Measurements from ENCODE around the gene SPDYC. TPM values are rescaled to one million over a fixed set of nuclear protein-coding genes. Genes with fewer than 3 reads are reported as not detected.

SPDYC gene
- total and polyA plus RNA-seq, 9 of the 15 experiments (the other 6 are each of a cell fraction or from before 2014, with no cell fraction given) = 4.4 to 18.8 (median 9.2) TPM

DNA sequence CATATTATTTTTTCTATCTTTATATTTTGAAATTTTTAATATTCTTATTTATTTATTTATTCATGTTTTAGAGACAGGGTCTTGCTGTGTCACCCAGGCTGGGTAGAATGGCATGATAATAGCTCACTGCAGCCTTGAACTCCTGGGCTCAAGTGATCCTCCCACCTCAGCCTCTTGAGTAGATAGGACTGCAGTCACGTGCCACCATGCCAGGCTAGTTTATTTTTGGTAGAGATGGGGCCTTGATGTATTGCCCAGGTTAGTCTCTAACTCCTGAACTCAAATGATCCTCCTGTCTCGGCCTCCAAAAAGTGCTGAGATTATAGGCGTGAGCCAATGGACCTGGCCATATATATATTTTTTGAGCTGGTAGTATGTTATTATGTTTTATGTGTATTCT, 2.4 kb upstream of the SPDYC start:
- Histone ChIP-seq H3K9ac (ENCODE audit: insufficient read depth in 1 of 2, low read depth in 2 of 2, low read length in 2 of 2) (no peak overlapping the region), H3K27ac (ENCODE audit: extremely low read depth, low read depth, low read length) (no peak overlapping the region), H3K9me1 (ENCODE audit: control insufficient read depth, insufficient read depth, low read length) (no peaks in the 10 kb centered on the region), H2AFZ (ENCODE audit: low read depth, low read length) (no peak overlapping the region), H3K27me3 (ENCODE audit: control insufficient read depth in 2 of 2, insufficient read depth in 2 of 2, low read length in 2 of 2) (no peaks in the 10 kb centered on the region; a peak in 1 of 5 replicates), H3K79me2 (ENCODE audit: control insufficient read depth, insufficient read depth, low read length) (peaks cover 6% of the 10 kb centered on the region; the same call in 1 of the 3 replicates), H3K36me3 (ENCODE audit: control insufficient read depth, insufficient read depth, low read length) (no peaks in the 10 kb centered on the region), H3K4me2 (ENCODE audit: insufficient read depth, low read length) (no peak overlapping the region), H3K9me3 (replicated peaks; ENCODE audit: control insufficient read depth, insufficient read depth, low read depth, low read length) (no peaks in the 10 kb centered on the region), H3K4me1 (replicated peaks in 1 of 2; ENCODE audit: control insufficient read depth in 2 of 2, insufficient read depth in 2 of 2, low read length in 2 of 2) (peaks cover 31 to 45% of the 10 kb centered on the region in 2 experiments), H4K20me1 (replicated peaks; ENCODE audit: control insufficient read depth, insufficient read depth, low read length) (no peaks in the 10 kb centered on the region), H3K4me3 (no peak overlapping the region)
- in situ Hi-C loops (cut with MboI) (no loop called here), intact Hi-C loops (cut with micrococcal nuclease) (loop anchor here (2.0 kb wide), 1 partner anchor 33 kb away; the partner anchor contains the start of gene SYVN1)
- ChIA-PET POLR2A (interaction anchor here (0.6 to 4.2 kb wide), 4 partner anchors 14 to 670 kb away, joined by 3 to 52 read pairs (median 4); partner anchors contain the start of genes CAPN1 and SYVN1), CTCF (ENCODE audit: low intra/inter-chr PET ratio) (no interaction called here)
- ATAC-seq (no peak), FAIRE-seq (no peak), DNase-seq (ENCODE audit: extremely low read depth in 1 of 4, low spot score in 3 of 4) (no peak)
- TF ChIP-seq NBN (IDR thresholded peaks at IDR 0.05; ENCODE audit: low read depth) (no peak), BHLHE40 (IDR thresholded peaks at IDR 0.05; ENCODE audit: low read length) (peak; percentile 35; the same call in 1 of the 2 replicates)
- BruUV-seq (replicated peaks) = no TSS peak
- WGBS (ENCODE audit: insufficient coverage, low coverage, missing lambda C conversion rate) = 82% methylated on average over 3 of the region's 3 CpGs

DNA sequence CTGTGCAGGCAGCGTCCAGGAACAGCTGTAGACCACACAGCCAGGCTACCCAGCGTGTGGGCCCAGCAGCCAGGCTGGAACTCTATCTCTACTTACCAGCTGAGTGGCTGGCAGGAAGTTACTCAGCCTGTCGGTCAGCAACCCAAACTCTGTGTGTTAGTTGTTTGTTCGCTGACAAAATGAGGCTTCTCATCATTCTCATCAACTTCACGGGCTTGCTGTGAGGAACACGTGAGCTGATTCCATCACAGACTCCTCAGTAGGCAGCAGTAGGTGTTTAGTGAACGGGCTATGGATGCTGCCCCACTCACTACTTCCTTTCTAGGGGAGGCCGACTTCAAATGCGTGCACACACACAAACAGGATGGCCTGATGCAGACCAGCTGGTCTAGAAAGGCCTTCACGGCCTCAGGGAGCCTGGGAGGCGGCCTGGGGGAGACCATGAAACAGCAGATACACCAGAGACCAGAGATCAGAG, 830 bp upstream of the SPDYC start:
- Histone ChIP-seq H3K4me2 (ENCODE audit: insufficient read depth, low read length) (peak overlapping the region; percentile 79), H3K27ac (ENCODE audit: extremely low read depth, low read depth, low read length) (peak overlapping the region; percentile 87), H3K79me2 (ENCODE audit: control insufficient read depth, insufficient read depth, low read length) (peaks cover 6% of the 10 kb centered on the region; the same call in 1 of the 3 replicates), H3K9ac (ENCODE audit: insufficient read depth in 1 of 2, low read depth in 2 of 2, low read length in 2 of 2) (peak overlapping the region; percentile 69 to 88), H2AFZ (ENCODE audit: low read depth, low read length) (peak overlapping the region; percentile 93), H3K9me1 (ENCODE audit: control insufficient read depth, insufficient read depth, low read length) (no peaks in the 10 kb centered on the region), H3K4me3 (peak overlapping the region; percentile 37; the same call in 1 of the 2 replicates), H3K4me1 (replicated peaks in 1 of 2; ENCODE audit: control insufficient read depth in 2 of 2, insufficient read depth in 2 of 2, low read length in 2 of 2) (peaks cover 36 to 49% of the 10 kb centered on the region in 2 experiments), H3K27me3 (ENCODE audit: control insufficient read depth in 2 of 2, insufficient read depth in 2 of 2, low read length in 2 of 2) (no peaks in the 10 kb centered on the region; a peak in 1 of 5 replicates), H3K9me3 (replicated peaks; ENCODE audit: control insufficient read depth, insufficient read depth, low read depth, low read length) (no peaks in the 10 kb centered on the region), H4K20me1 (replicated peaks; ENCODE audit: control insufficient read depth, insufficient read depth, low read length) (no peaks in the 10 kb centered on the region), H3K36me3 (ENCODE audit: control insufficient read depth, insufficient read depth, low read length) (no peaks in the 10 kb centered on the region)
- 8% methylated on average over 11 of the region's 11 CpGs for WGBS (ENCODE audit: insufficient coverage, low coverage, missing lambda C conversion rate)
- ATAC-seq (peak; percentile 60), FAIRE-seq (peak; percentile 96), DNase-seq (ENCODE audit: extremely low read depth in 1 of 4, low spot score in 3 of 4) (peak; percentile 36 to 85 (median 60))
- in situ Hi-C loops (cut with MboI) = no loop called here
- no TSS peak for BruUV-seq (replicated peaks)
- POLR2A ChIA-PET = interaction anchor here (0.6 to 5.9 kb wide), 25 partner anchors 7 to 339 kb away, joined by 3 to 90 read pairs (median 5); partner anchors contain the start of genes CAPN1, FAU, MRPL49 and SYVN1
- CTCF ChIA-PET (ENCODE audit: low intra/inter-chr PET ratio) = no interaction called here
- intact Hi-C loops (cut with micrococcal nuclease) = loop anchor here (2.0 kb wide), 1 partner anchor 34 kb away; the partner anchor contains the start of gene SYVN1
- TF ChIP-seq CBFA2T3 (IDR thresholded peaks at IDR 0.05) (peak; percentile 94), RBM25 (IDR thresholded peaks at IDR 0.05; ENCODE audit: low read depth, low read length, severe bottlenecking) (peak; percentile 12), KLF6 (CRISPR knock-in tag; IDR thresholded peaks at IDR 0.05; ENCODE audit: borderline replicate concordance) (no peak), EP300 (IDR thresholded peaks at IDR 0.05; ENCODE audit: low read length) (peak; percentile 68; the same call in 1 of the 2 replicates)
- TF ChIP-seq, protein P1, sequence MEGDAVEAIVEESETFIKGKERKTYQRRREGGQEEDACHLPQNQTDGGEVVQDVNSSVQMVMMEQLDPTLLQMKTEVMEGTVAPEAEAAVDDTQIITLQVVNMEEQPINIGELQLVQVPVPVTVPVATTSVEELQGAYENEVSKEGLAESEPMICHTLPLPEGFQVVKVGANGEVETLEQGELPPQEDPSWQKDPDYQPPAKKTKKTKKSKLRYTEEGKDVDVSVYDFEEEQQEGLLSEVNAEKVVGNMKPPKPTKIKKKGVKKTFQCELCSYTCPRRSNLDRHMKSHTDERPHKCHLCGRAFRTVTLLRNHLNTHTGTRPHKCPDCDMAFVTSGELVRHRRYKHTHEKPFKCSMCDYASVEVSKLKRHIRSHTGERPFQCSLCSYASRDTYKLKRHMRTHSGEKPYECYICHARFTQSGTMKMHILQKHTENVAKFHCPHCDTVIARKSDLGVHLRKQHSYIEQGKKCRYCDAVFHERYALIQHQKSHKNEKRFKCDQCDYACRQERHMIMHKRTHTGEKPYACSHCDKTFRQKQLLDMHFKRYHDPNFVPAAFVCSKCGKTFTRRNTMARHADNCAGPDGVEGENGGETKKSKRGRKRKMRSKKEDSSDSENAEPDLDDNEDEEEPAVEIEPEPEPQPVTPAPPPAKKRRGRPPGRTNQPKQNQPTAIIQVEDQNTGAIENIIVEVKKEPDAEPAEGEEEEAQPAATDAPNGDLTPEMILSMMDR (IDR thresholded peaks at IDR 0.05 in 2 of 3, conservative IDR thresholded peaks at IDR 0.05 in 1 of 3; ENCODE audit: insufficient read depth in 2 of 3, low read depth in 1 of 3, low read length in 3 of 3) = no peak
- TF ChIP-seq, protein P2, sequence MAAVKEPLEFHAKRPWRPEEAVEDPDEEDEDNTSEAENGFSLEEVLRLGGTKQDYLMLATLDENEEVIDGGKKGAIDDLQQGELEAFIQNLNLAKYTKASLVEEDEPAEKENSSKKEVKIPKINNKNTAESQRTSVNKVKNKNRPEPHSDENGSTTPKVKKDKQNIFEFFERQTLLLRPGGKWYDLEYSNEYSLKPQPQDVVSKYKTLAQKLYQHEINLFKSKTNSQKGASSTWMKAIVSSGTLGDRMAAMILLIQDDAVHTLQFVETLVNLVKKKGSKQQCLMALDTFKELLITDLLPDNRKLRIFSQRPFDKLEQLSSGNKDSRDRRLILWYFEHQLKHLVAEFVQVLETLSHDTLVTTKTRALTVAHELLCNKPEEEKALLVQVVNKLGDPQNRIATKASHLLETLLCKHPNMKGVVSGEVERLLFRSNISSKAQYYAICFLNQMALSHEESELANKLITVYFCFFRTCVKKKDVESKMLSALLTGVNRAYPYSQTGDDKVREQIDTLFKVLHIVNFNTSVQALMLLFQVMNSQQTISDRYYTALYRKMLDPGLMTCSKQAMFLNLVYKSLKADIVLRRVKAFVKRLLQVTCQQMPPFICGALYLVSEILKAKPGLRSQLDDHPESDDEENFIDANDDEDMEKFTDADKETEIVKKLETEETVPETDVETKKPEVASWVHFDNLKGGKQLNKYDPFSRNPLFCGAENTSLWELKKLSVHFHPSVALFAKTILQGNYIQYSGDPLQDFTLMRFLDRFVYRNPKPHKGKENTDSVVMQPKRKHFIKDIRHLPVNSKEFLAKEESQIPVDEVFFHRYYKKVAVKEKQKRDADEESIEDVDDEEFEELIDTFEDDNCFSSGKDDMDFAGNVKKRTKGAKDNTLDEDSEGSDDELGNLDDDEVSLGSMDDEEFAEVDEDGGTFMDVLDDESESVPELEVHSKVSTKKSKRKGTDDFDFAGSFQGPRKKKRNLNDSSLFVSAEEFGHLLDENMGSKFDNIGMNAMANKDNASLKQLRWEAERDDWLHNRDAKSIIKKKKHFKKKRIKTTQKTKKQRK (IDR thresholded peaks at IDR 0.05; ENCODE audit: borderline replicate concordance, low read depth, low read length) = no peak
